Right lobe of liver (tissue), 4 donors: Measurements from ENCODE around the gene DEPDC4.

Source experiments
- POLR2A ChIP-seq: fragments of 450-650 bp; IDR thresholded peaks from one replicate; pipeline ENCODE4 v1.6.1; 2017; ENCODE audit warnings: antibody characterized with exemption, mild to moderate bottlenecking
- TF ChIP-seq, protein P1 (sequence below), 4 donors: fragments of 200-600 bp in 3 of 4; fragments of 450-650 bp in 1 of 4; IDR thresholded peaks; one replicate each; pipeline versions ENCODE4 v1.5.1 to v1.8.0; 2016 to 2022; ENCODE audit warnings: antibody characterized with exemption in 4 of 4, mild to moderate bottlenecking in 2 of 4
- donor health status: DM: no; HTN: no; CAD: no.
- donor health status: DM: no; HTN: no; CAD: no.
- donor health status: DM: no; HTN: yes; CAD: no.

DNA sequence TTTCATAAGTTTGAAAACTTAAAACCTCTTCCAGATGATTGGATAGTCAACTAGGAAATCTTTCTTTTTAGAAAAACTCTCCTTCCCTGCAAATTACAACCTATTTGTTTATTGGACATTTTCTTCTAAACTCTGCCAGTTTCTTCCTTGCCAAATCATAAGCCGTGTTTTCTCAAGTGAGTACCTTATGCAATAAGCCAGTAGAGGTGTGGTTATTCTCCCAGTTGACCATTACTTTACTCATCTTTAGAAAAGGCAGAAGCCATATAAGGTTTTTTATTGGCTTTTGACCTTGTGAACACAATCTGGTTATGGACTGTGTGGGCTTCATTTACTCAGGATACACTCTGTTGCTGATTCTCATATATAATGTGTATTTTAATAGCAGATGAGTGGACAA, 51.7 kb downstream of the DEPDC4 start:
- TF ChIP-seq, protein P1, sequence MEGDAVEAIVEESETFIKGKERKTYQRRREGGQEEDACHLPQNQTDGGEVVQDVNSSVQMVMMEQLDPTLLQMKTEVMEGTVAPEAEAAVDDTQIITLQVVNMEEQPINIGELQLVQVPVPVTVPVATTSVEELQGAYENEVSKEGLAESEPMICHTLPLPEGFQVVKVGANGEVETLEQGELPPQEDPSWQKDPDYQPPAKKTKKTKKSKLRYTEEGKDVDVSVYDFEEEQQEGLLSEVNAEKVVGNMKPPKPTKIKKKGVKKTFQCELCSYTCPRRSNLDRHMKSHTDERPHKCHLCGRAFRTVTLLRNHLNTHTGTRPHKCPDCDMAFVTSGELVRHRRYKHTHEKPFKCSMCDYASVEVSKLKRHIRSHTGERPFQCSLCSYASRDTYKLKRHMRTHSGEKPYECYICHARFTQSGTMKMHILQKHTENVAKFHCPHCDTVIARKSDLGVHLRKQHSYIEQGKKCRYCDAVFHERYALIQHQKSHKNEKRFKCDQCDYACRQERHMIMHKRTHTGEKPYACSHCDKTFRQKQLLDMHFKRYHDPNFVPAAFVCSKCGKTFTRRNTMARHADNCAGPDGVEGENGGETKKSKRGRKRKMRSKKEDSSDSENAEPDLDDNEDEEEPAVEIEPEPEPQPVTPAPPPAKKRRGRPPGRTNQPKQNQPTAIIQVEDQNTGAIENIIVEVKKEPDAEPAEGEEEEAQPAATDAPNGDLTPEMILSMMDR (IDR thresholded peaks at IDR 0.05), result no peak
- TF ChIP-seq POLR2A, result no peak
